OCI-LY1 (cell line): ENCODE data around the gene TTC3.

Source experiments
- CTCF ChIP-seq: fragments of 200-600 bp; sonication (generic), shearing (Covaris generic); IDR thresholded peaks from 2 replicates; pipeline ENCODE4 v1.5.1; 2017; ENCODE audit warnings: mild to moderate bottlenecking, antibody characterized with exemption, low read length, moderate library complexity, mixed read lengths
- EZH2 ChIP-seq: fragments of 200-600 bp; sonication (generic), shearing (Covaris generic); IDR thresholded peaks from 2 replicates; pipeline ENCODE4 v1.8.0; 2017; ENCODE audit warnings: borderline replicate concordance, mixed run types, mild to moderate bottlenecking, antibody characterized with exemption, low read length, moderate library complexity, mixed read lengths

DNA sequence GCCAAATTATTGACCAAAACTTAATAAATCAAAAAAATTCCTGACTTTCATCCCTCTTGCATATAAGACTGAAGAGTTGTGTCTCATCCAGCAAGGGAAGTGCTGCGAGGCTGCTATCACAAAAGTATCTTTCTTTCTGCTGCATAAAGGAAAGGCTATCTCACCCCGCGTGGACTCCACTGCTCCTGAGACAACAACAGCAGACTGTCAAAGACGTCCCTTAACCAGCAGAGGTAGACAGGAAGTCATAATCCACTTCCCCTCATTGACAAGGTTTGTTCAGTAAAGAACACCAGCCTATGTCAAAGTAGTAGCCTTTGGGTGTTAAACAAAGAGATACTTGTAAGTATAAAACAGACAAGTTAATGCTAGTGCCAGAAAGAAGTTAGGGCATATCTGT, 164.7 kb downstream of the TTC3 start:
- TF ChIP-seq CTCF (no peak), EZH2 (no peak)
